OCI-LY3 (cell line): ENCODE measurements around the gene RNF128.
"Not testable (repeated sequence)": the region's sequence is repeated elsewhere in the genome, so short reads cannot be mapped to it uniquely, and the experiment has no call there.

Experiments
- H2AFZ ChIP-seq: fragments of 200-600, 300-600 bp; shearing (Covaris generic); 2 replicates; pipeline ENCODE4 v1.6.0; 2014; ENCODE audit warnings: antibody characterized with exemption, low read depth, low read length
- H3K27ac ChIP-seq: fragments of 200-600, 300-600 bp; sonication (generic); 2 replicates; pipeline ENCODE4 v1.5.1; 2014; ENCODE audit warnings: mild to moderate bottlenecking, low read length, moderate library complexity, mixed read lengths
- H3K27me3 ChIP-seq: fragments of 200-600, 300-600 bp; sonication (generic); 2 replicates; pipeline ENCODE4 v1.6.1; 2014; ENCODE audit warnings: low read depth, low read length, mixed read lengths
- H3K36me3 ChIP-seq: fragments of 200-600, 300-600 bp; sonication (generic); replicated peaks from 2 replicates; pipeline ENCODE3; 2014; ENCODE audit warnings: low read depth, low read length, mixed read lengths
- H3K4me1 ChIP-seq: fragments of 300-600, 200-600 bp; sonication (generic); 2 replicates; pipeline ENCODE4 v1.6.1; 2014; ENCODE audit warnings: low read length, mixed read lengths
- H3K4me2 ChIP-seq: fragments of 200-600, 300-600 bp; sonication (generic); 2 replicates; pipeline ENCODE4 v1.6.1; 2014; ENCODE audit warnings: low read length, mixed read lengths
- H3K4me3 ChIP-seq: fragments of 300-600, 200-600 bp; sonication (generic); 2 replicates; pipeline ENCODE4 v1.5.1; 2014; ENCODE audit warnings: antibody characterized with exemption, mild to moderate bottlenecking, low read length, moderate library complexity
- H3K79me2 ChIP-seq: fragments of 300-600, 200-600 bp; shearing (Covaris generic); 2 replicates; pipeline ENCODE4 v1.6.1; 2014; ENCODE audit warnings: mild to moderate bottlenecking, low read length, mixed read lengths
- H3K9ac ChIP-seq: fragments of 300-600, 200-600 bp; shearing (Covaris generic); 2 replicates; pipeline ENCODE4 v1.6.0; 2014; ENCODE audit warnings: mild to moderate bottlenecking, low read length, moderate library complexity
- H3K9me3 ChIP-seq: fragments of 200-600, 300-600 bp; shearing (Covaris generic); 2 replicates; pipeline ENCODE4 v1.6.1; 2014; ENCODE audit warnings: low read length, mixed read lengths; ENCODE audit not compliant: insufficient read depth
- H4K20me1 ChIP-seq: fragments of 200-600, 300-600 bp; sonication (generic); 2 replicates; pipeline ENCODE4 v1.6.1; 2016; ENCODE audit warnings: low read length, mixed read lengths; ENCODE audit not compliant: insufficient read depth
- EZH2phosphoT487 ChIP-seq: fragments of 200-600 bp; shearing (Covaris generic); IDR thresholded peaks from 2 replicates; pipeline ENCODE4 v1.6.1; 2018; ENCODE audit warnings: antibody characterized with exemption, mixed run types, low read depth
- TF ChIP-seq, protein P1 (sequence below): fragments of 200-600, 300-600 bp; sonication (generic); IDR thresholded peaks from 2 replicates; pipeline ENCODE4 v1.5.1; 2014; ENCODE audit warnings: antibody characterized with exemption, low read length, low read depth

Gene RNF128

DNA sequence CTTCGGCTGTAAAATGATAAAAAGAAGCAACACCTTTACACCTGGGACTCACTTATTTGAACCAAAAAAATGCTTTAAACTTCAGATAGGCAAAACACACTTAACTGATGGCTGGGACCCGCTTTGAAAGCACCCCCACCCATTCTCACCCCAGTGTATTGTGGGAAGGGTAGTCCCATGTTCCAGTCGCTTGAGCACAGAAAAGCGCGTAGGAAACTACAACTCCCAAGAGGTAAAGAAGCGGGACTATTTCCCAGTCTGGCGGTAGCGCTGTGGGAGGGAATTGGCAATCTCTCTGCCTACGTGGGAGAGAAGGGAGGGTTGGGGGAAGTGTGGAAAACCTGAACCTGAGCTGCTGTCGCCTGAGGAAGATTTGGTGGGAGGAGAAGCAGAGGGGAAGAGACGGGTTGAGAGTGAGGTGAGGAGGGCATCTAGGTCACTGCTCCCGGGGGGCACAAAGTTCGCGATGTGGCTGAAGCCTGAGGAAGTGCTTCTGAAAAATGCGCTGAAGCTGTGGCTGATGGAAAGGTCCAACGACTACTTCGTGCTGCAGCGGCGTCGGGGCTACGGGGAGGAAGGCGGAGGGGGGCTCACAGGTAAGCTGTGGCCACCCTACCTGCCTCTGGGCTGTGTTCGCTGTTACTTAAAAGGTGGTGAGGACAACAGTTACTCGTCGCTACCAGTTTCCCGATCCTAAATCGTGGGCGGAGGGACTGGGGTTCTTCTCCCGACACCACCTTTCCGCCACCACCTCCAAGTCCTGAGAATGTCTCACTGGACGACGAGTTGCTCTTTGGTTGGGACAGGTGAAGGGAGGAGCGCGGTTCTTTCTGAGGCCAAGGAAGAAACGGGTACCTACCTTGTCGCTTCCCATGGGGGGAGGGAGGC lies 76.1 kb downstream of the RNF128 start, which contains the start of gene TBC1D8B:
TBC1D8B (plus strand) TSS at position 286 of the 888 bp plus-strand sequence; CDS start at position 467, 181 bp downstream.
- Histone ChIP-seq H2AFZ (no peak within 1 kb of the TSS), H3K27me3 (no peaks in the 10 kb centered on the region), H3K9ac (no peak within 1 kb of the TSS), H3K79me2 (no peaks in the 10 kb centered on the region), H3K4me1 (peaks cover 4% of the 10 kb centered on the region; the same call in 1 of the 2 replicates), H4K20me1 (no peaks in the 10 kb centered on the region), H3K4me2 (no peak within 1 kb of the TSS), H3K9me3 (no peaks in the 10 kb centered on the region), H3K27ac (no peak within 1 kb of the TSS), H3K4me3 (no peak within 1 kb of the TSS), H3K36me3 (no peaks in the 10 kb centered on the region)
- TF ChIP-seq, protein P1, sequence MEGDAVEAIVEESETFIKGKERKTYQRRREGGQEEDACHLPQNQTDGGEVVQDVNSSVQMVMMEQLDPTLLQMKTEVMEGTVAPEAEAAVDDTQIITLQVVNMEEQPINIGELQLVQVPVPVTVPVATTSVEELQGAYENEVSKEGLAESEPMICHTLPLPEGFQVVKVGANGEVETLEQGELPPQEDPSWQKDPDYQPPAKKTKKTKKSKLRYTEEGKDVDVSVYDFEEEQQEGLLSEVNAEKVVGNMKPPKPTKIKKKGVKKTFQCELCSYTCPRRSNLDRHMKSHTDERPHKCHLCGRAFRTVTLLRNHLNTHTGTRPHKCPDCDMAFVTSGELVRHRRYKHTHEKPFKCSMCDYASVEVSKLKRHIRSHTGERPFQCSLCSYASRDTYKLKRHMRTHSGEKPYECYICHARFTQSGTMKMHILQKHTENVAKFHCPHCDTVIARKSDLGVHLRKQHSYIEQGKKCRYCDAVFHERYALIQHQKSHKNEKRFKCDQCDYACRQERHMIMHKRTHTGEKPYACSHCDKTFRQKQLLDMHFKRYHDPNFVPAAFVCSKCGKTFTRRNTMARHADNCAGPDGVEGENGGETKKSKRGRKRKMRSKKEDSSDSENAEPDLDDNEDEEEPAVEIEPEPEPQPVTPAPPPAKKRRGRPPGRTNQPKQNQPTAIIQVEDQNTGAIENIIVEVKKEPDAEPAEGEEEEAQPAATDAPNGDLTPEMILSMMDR = no peak

GRCh38 chrX:106811131-106811910 lies 84.8 kb downstream of the RNF128 start:
- no peaks in the 10 kb centered on the region for H3K9me3 ChIP-seq
- H3K9ac ChIP-seq = no peak overlapping the region
- H2AFZ ChIP-seq = no peak overlapping the region
- TF ChIP-seq, protein P1 = no peak
- TF ChIP-seq EZH2phosphoT487 = no peak
- H3K4me3 ChIP-seq = no peak overlapping the region
- H4K20me1 ChIP-seq = no peaks in the 10 kb centered on the region
- no peaks in the 10 kb centered on the region for H3K27me3 ChIP-seq
- H3K4me2 ChIP-seq = no peak overlapping the region
- no peaks in the 10 kb centered on the region for H3K79me2 ChIP-seq
- no peak overlapping the region for H3K27ac ChIP-seq
- no peaks in the 10 kb centered on the region for H3K4me1 ChIP-seq
- no peaks in the 10 kb centered on the region for H3K36me3 ChIP-seq

DNA sequence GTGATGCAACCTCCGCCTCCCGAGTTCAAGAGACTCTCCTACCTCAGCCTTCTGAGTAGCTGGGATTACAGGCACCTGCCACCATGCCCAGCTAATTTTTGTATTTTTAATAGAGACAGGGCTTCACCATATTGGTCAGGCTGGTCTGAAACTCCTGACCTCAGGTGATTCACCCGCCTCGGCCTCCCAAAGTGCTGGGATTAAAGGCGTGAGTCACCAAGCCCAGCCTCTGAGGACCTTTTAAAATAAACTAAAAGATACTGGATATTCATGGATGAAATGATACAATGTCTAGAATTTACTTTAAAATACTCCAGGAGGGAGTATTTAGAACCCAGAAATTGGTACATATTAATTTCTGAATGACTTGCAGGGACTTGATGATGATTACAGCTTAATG lies 86.4 kb downstream of the RNF128 start:
- H3K4me2 ChIP-seq, H3K27ac ChIP-seq, H3K79me2 ChIP-seq, H4K20me1 ChIP-seq, H3K4me1 ChIP-seq, H3K36me3 ChIP-seq, H3K4me3 ChIP-seq, H3K27me3 ChIP-seq, H2AFZ ChIP-seq, H3K9me3 ChIP-seq, H3K9ac ChIP-seq: not testable (repeated sequence)

DNA sequence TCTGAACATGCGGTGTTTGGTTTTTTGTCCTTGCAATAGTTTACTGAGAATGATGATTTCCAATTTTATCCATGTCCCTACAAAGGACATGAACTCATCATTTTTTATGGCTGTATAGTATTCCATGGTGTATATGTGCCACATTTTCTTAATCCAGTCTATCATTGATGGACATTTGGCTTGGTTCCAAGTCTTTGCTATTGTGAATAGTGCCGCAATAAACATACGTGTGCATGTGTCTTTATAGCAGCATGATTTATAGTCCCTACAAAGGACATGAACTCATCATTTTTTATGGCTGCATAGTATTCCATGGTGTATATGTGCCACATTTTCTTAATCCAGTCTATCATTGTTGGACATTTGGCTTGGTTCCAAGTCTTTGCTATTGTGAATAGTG lies 87.6 kb downstream of the RNF128 start:
- H3K4me2 ChIP-seq, H3K27me3 ChIP-seq, H3K4me3 ChIP-seq, H2AFZ ChIP-seq, H3K9ac ChIP-seq, H3K9me3 ChIP-seq, H3K79me2 ChIP-seq, H3K4me1 ChIP-seq, H3K27ac ChIP-seq, H4K20me1 ChIP-seq, H3K36me3 ChIP-seq: not testable (repeated sequence)
